Stomach smooth muscle (tissue), 2 donors: Measurements from ENCODE around the gene DUSP22.

ENCODE experiments used
- H3K27ac ChIP-seq: one replicate; pipeline ENCODE4 v1.7.0; 2013; ENCODE audit warnings: mild to moderate bottlenecking, low read length, inconsistent platforms
- H3K27me3 ChIP-seq, 2 donors: one replicate each; pipeline ENCODE4 v1.7.0; 2013; ENCODE audit warnings: low read length in 2 of 2; ENCODE audit not compliant: insufficient read depth in 2 of 2, control insufficient read depth in 1 of 2
- H3K36me3 ChIP-seq, 2 donors: one replicate each; pipeline ENCODE4 v1.7.0; 2013; ENCODE audit warnings: low read length in 2 of 2; ENCODE audit not compliant: control insufficient read depth in 2 of 2, insufficient read depth in 2 of 2
- H3K4me1 ChIP-seq: one replicate; pipeline ENCODE4 v1.7.0; 2013; ENCODE audit warnings: low read length; ENCODE audit not compliant: control insufficient read depth, insufficient read depth
- H3K4me3 ChIP-seq, 2 donors: one replicate each; pipeline ENCODE4 v1.7.0; 2013; ENCODE audit warnings: low read length in 2 of 2
- H3K9ac ChIP-seq, 2 donors: one replicate each; pipeline ENCODE4 v1.7.0; 2013; ENCODE audit warnings: low read length in 2 of 2, mild to moderate bottlenecking in 1 of 2
- H3K9me3 ChIP-seq, 2 donors: one replicate each; pipeline ENCODE4 v1.7.0; 2013; ENCODE audit warnings: low read length in 2 of 2; ENCODE audit not compliant: control insufficient read depth in 2 of 2
- donor health status: healthy.
- donor health status: Pancreatic carcinoma.

The DUSP22 gene

DNA sequence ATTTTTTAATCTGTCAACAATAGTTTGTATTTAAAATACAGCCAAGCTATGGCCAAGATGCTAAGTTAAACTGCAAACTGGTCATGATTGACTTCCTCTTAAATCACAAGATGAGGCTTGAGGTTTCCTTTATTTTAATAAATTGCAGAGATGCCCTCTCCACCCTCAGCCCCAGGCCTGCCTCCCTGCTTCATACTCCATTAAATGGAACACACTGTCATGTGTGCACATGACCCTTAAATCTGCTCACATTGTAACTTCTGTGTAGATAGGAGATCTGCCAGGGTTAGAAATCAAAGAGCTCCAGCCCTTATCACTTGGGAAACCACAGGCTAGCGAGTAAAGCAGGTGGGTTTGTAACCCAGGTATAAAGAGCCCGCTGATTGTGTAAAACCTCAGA lies 20.8 kb downstream of the DUSP22 start:
- Histone ChIP-seq H3K27ac (no peak overlapping the region), H3K36me3 (peaks cover 0 to 2% of the 10 kb centered on the region in 2 donors), H3K4me1 (peaks cover 5% of the 10 kb centered on the region), H3K4me3 (no peak overlapping the region), H3K27me3 (no peaks in the 10 kb centered on the region), H3K9ac (no peak overlapping the region), H3K9me3 (no peaks in the 10 kb centered on the region)

GRCh38 chr6:313917-314316 lies 21.6 kb downstream of the DUSP22 start:
- Histone ChIP-seq H3K4me1 (peaks cover 5% of the 10 kb centered on the region), H3K9ac (no peak overlapping the region), H3K27me3 (no peaks in the 10 kb centered on the region), H3K27ac (no peak overlapping the region), H3K4me3 (no peak overlapping the region), H3K36me3 (peaks cover 0 to 2% of the 10 kb centered on the region in 2 donors), H3K9me3 (no peaks in the 10 kb centered on the region)

GRCh38 chr6:314377-314776 lies 22.1 kb downstream of the DUSP22 start:
- H3K9ac ChIP-seq: no peak overlapping the region
- peaks cover 0 to 2% of the 10 kb centered on the region in 2 donors for H3K36me3 ChIP-seq
- no peaks in the 10 kb centered on the region for H3K9me3 ChIP-seq
- H3K4me3 ChIP-seq: no peak overlapping the region
- peaks cover 5% of the 10 kb centered on the region for H3K4me1 ChIP-seq
- H3K27ac ChIP-seq: no peak overlapping the region
- H3K27me3 ChIP-seq: no peaks in the 10 kb centered on the region

DNA sequence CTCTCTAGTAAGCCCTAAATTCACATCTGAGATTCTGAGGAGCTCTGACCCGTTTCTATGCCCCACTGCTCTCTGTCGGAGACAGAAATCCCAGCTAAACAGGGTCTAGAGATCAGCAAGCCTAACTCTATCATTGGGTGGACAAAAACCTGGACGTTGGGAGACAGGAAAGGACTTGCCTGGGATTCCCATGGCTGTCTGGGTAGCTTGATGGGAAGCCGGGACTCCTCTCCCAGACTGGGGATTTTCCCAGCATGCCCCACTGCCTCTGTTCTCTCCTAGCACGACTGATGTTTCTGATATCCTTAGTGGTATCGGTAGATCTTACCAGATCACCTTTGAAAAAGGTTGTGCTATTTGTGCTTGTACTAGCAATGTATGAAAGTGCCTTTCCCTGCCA lies 22.9 kb downstream of the DUSP22 start:
- H3K9me3 ChIP-seq: no peaks in the 10 kb centered on the region
- peaks cover 5% of the 10 kb centered on the region for H3K4me1 ChIP-seq
- no peak overlapping the region for H3K27ac ChIP-seq
- H3K27me3 ChIP-seq: no peaks in the 10 kb centered on the region
- H3K9ac ChIP-seq: no peak overlapping the region
- H3K36me3 ChIP-seq: peaks cover 0 to 2% of the 10 kb centered on the region in 2 donors
- H3K4me3 ChIP-seq: no peak overlapping the region

GRCh38 chr6:315921-316752 lies 23.9 kb downstream of the DUSP22 start:
- H3K36me3 ChIP-seq: peaks cover 0 to 2% of the 10 kb centered on the region in 2 donors
- H3K9ac ChIP-seq: no peak overlapping the region
- peaks cover 5% of the 10 kb centered on the region for H3K4me1 ChIP-seq
- H3K9me3 ChIP-seq: no peaks in the 10 kb centered on the region
- H3K4me3 ChIP-seq: no peak overlapping the region
- H3K27me3 ChIP-seq: no peaks in the 10 kb centered on the region
- H3K27ac ChIP-seq: no peak overlapping the region

DNA sequence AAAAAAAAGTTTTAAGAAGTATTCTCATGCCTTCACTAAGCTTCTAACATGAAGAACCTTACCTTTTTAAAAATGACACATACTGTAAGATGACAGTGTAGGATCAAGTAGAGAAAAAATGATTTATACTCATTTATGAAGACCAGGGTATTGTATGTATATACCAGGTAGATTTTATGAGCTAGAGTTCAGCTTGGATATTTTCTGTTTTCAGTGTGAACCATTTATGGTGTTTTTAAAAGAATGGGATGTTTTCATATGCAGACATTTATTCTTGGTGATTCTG lies 24.4 kb downstream of the DUSP22 start:
- no peak overlapping the region for H3K9ac ChIP-seq
- H3K4me3 ChIP-seq: no peak overlapping the region
- no peaks in the 10 kb centered on the region for H3K27me3 ChIP-seq
- H3K9me3 ChIP-seq: no peaks in the 10 kb centered on the region
- peaks cover 0 to 2% of the 10 kb centered on the region in 2 donors for H3K36me3 ChIP-seq
- peaks cover 5% of the 10 kb centered on the region for H3K4me1 ChIP-seq
- H3K27ac ChIP-seq: no peak overlapping the region

- H3K9ac ChIP-seq: no peak overlapping the region
- H3K27me3 ChIP-seq: no peaks in the 10 kb centered on the region
- H3K4me3 ChIP-seq: no peak overlapping the region
- H3K9me3 ChIP-seq: no peaks in the 10 kb centered on the region
- no peak overlapping the region for H3K27ac ChIP-seq
- peaks cover 5% of the 10 kb centered on the region for H3K4me1 ChIP-seq
- peaks cover 0 to 2% of the 10 kb centered on the region in 2 donors for H3K36me3 ChIP-seq
Measured at GRCh38 chr6:317060-317447, 24.8 kb downstream of the DUSP22 start.

GRCh38 chr6:317448-318144 lies 25.3 kb downstream of the DUSP22 start:
- H3K9ac ChIP-seq: no peak overlapping the region
- no peak overlapping the region for H3K4me3 ChIP-seq
- H3K27ac ChIP-seq: no peak overlapping the region
- no peaks in the 10 kb centered on the region for H3K27me3 ChIP-seq
- H3K4me1 ChIP-seq: peaks cover 5% of the 10 kb centered on the region
- H3K36me3 ChIP-seq: peaks cover 0 to 2% of the 10 kb centered on the region in 2 donors
- no peaks in the 10 kb centered on the region for H3K9me3 ChIP-seq

DNA sequence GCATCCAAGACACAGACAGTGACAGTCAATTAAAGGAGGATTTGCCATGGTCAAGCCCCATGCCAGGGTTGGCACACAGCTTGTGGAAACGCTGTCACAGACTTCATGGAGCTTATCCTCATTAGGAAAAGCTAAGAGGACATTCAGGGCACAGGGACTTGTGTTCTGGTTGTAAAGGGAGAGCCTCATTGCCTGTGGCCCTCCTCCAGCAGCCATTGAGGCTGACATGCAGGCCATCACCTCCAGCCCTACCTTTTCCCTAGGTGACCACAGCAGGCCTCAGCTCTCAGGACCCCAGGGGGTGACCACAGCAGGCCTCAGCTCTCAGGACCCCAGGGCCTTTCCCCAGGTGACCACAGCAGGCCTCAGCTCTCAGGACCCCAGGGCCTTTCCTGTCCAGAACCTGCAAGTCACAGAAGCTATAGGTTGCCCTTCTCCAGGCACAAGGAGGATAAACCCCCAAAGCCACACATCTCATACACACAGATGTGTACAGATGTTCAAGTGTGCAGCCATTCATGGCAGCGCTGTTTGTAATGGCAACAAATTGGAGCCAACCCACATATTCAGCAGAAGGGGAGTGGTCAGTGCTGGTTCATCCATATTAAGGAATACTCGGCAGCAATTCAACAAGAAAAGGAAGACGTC lies 26.1 kb downstream of the DUSP22 start:
- H3K36me3 ChIP-seq: peaks cover 0 to 2% of the 10 kb centered on the region in 2 donors
- H3K27ac ChIP-seq: no peak overlapping the region
- no peak overlapping the region for H3K4me3 ChIP-seq
- no peaks in the 10 kb centered on the region for H3K9me3 ChIP-seq
- no peaks in the 10 kb centered on the region for H3K27me3 ChIP-seq
- no peak overlapping the region for H3K9ac ChIP-seq
- peaks cover 5% of the 10 kb centered on the region for H3K4me1 ChIP-seq

GRCh38 chr6:319177-320131 lies 27.2 kb downstream of the DUSP22 start:
- H3K9me3 ChIP-seq: no peaks in the 10 kb centered on the region
- no peak overlapping the region for H3K27ac ChIP-seq
- no peaks in the 10 kb centered on the region for H3K27me3 ChIP-seq
- peaks cover 8% of the 10 kb centered on the region for H3K4me1 ChIP-seq
- no peak overlapping the region for H3K4me3 ChIP-seq
- H3K9ac ChIP-seq: no peak overlapping the region
- peaks cover 0 to 2% of the 10 kb centered on the region in 2 donors for H3K36me3 ChIP-seq
